GM21515 (cell line): ENCODE measurements around the gene SELENOO.

ENCODE experiments used
- ATAC-seq: cut with Tn5 transposase; IDR thresholded peaks from one replicate; pipeline ENCODE4 v1.9.1; 2021; ENCODE audit not compliant: unreplicated experiment

The SELENOO gene

GRCh38 chr22:50216055-50216683, 15.4 kb downstream of the SELENOO start:
- ATAC-seq = no peak

DNA sequence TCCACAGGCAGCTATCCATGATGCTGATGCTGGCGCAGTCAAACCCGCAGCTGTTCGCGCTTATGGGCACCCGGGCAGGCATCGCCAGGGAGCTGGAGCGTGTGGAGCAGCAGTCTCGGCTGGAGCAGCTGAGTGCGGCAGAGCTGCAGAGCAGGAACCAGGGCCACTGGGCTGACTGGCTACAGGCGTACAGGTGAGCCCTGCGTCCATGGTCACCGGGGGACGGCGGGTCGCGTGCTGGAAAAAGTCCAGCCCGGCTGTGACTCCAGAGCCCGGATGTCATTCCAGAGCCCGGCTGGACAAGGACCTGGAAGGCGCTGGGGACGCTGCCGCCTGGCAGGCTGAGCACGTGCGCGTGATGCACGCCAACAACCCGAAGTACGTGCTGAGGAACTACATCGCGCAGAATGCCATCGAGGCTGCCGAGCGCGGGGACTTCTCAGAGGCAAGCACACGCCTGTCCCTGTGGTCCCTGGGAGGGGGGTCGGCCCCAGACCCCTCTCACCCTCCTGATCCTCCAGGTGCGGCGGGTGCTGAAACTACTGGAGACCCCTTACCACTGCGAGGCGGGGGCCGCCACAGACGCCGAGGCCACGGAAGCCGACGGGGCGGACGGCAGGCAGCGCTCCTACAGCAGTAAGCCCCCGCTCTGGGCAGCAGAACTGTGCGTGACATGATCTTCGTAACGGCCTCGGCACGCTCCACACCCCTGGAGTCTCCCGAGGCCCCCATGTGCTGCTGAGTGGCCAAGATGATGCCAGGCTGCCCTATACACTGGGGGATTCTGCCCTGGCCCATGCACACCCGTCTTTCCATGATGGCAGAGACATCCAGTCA, 16.1 kb downstream of the SELENOO start:
- ATAC-seq = no peak

DNA sequence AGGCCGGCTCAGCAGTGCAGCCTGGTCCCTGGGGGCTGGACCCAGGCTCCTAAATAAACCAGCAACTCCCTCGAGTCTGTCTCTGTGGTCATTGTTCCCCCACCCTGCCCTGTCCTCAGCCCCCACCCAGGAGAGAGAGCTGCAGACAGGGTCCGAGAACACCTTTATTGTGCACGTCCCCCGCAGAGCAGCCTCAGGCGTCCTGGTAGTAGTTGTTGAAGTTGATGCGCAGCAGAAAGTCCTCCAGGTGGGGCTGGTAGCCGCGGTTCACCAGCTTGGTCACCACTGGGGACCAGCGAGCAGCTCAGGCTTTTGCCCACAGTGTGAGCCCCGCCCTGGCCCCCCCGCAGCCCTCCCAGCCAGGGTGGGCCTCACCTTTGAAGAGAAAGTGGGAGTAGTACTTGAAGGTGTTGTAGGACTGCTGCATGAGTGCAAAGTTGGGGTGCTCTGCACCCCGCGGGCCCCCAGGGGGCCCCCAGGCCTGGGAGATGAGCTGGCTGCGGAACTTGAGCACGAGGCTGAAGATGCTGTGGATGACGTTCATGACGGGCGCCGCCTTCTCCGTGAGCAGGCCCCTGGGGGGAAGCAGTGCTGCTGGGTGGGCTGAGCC, 16.8 kb downstream of the SELENOO start:
- ATAC-seq = no peak

- no peak for ATAC-seq
Measured at GRCh38 chr22:50218153-50218995, 17.6 kb downstream of the SELENOO start.

- no peak for ATAC-seq
Measured at GRCh38 chr22:50218996-50219727, 18.4 kb downstream of the SELENOO start.

- ATAC-seq = no peak
Measured at GRCh38 chr22:50219800-50220602, 19.2 kb downstream of the SELENOO start.

GRCh38 chr22:50220603-50221409, 20.0 kb downstream of the SELENOO start:
- no peak for ATAC-seq

DNA sequence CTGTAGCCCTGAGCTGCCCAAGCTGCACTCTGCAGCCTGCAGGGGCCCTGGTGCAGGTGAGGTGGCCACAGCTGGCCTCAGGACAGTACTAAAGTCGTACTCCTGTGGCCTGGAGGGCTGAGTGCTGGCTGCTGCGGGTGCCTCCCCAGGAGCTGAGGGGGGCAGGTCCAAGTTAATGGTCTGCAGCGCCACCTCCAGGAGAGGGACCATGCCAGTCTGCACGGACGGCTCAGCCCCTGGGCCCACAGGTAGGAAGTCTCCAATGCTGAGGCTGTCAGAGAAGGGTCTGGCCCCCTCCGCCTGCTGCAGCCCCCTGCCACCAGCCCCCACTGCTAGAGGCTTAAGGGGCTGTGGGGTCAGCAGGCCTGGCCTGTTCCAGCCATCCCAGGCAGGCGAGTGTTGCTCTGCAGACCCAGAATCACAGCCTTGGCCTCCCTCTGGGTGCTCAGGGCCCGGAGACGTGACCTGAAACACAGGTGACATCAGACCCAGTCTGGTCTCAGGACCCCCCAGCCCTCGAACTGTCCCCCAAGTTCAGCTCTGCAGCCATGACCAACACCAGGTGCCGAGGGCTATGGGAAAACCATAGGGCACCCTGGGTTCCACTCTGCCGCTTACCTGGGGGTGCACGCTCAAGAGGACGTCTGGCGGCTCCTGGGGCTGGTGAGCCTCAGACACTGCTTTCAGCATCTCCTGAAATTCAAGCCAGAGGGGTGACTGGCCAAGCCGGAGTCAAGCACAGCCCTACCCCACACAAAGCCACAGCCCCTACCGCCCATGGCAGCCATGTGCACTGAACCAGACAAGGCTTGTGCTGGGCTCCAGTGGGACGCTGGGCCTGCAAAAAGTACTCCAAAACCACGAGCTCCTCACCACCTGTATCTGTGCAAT, 20.8 kb downstream of the SELENOO start:
- ATAC-seq = no peak

DNA sequence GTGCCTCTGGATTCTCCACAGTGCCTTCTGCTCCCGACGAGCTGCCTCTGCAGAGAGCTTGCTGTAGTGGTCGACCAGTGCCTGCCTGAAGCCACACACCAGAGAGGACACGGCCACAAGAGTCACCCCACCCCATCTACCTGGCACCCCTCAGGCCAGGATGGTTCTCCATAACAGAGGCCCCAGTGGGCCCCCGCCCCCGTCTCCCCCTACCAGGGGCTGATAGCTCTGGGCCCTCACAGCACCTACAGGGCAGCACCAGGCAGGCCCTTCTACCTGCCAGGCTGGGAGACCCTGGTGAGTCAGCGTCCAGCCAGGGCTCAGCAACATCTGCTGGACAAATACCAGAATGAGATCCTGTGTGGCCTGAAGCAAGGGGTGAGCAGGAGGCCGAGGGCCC, 21.7 kb downstream of the SELENOO start:
- ATAC-seq = no peak

DNA sequence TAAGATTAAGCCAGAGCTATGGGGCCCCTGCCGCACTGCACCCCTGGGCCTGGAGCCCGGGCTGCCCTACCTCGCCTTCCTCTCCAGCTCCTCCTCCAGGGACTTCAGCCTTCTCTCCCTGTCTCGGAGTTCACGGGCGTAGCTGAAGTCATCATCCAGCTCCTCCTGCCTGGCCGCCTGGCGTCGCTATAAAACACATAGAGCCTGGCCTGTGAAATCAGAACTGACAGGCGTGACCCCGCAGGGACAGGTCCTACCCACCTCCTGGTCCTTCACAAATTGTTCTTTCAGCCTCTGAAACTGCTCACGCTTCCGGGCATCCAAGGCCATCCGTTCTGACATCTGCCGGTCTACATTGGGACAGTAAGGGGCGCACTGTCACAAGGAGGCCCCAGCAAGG, 23.3 kb downstream of the SELENOO start:
- no peak for ATAC-seq

DNA sequence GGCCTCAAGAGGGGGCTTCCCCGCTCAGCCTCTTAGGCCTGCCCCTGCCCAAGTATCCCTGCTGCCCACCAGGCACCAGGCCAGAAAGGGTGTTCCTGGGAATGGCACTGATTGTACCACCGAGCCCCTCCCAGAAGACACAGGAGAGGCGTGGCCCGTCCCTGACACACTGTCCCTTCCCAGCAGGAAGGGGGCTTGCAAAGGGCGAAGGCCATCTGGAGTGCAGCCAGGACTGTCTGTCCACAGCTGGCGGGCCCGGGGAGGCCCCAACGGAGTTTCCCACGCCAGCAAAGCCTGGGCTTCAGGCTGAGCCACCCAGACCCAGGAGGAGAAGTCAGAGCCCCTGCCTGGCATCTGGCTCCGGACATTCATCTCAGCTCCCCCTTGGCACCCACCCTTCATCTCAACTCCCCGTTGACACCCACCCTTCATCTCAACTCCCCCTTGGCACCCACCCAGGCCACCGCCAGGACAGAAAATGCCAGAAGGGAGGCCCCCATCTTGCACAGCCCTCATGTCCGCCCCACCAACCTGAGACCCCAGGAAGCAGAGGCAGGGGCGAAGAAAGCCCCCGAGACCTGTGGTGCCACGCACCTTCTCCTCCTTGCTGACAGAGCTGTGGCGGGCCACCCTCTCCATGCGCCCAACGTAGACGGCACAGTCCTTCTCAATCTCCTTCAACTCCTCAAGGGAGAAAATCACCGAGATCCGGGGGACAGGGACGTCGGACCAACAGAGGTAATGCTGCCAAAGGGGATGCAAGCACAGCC, 24.6 kb downstream of the SELENOO start:
- no peak for ATAC-seq

GRCh38 chr22:50226063-50226874, 25.5 kb downstream of the SELENOO start:
- no peak for ATAC-seq

DNA sequence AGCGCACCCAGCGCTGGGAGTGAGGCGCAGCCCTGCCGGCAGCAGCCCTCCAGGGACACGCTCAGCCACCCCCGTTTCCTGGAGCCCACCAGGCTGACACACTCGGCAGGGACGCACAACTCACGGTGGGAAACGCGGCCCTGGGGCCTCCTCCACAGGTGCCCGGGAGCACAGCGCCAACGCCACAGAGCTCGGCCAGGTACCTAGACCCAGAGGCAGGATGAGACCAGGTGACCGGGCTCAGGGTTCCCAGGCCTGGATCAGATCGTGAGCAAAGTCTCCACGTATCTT, 26.0 kb downstream of the SELENOO start:
- ATAC-seq = no peak

DNA sequence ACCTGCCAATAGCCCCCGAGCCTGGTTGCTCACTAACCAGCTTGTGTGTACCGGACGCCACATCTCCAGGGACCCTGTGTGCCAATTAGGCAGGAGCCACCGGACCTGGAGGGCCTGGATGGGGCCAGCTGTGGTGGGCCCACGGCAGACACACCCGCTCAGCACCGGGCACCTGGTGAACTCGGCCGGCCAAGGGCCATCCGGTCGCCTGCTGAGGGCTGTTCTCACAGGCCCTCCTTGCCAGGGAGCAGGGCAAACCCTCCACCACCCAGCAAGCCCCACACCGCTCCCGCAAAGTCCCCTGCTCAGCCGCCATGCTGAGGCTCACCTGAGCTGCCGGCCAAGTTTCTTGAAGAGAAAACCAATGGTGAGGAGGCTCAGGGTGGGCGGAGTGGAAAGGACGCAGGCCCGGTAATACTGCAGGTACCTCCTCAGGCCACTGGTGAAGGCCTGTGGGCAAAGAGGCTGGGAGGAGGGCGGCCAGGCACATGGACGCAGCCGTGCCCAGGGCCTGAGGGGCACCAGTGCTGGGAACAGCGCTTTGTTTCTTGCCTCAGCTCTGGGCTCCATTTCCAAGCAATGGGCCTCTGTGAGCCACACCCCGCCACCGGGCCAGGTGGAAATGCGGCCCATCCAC, 26.9 kb downstream of the SELENOO start:
- ATAC-seq = no peak

- no peak for ATAC-seq
Measured at GRCh38 chr22:50228366-50228765, 27.6 kb downstream of the SELENOO start.

GRCh38 chr22:50229370-50229769, 28.6 kb downstream of the SELENOO start:
- ATAC-seq = no peak
